T follicular helper cell (primary cell): ENCODE measurements around the gene WBP4.
"Not testable (repeated sequence)": the region's sequence is repeated elsewhere in the genome, so short reads cannot be mapped to it uniquely, and the experiment has no call there.

Source experiments
- DNase-seq: peaks from one replicate; pipeline ENCODE4 v3.0.0-alpha.2; 2020; ENCODE audit warnings: low read depth
- total RNA-seq, 2 experiments: gene quantifications; one replicate each; lab custom pipeline; 2026; lab: John Stamatoyannopoulos, UW

The WBP4 gene
- total RNA-seq = 18.4 to 35.1 reads per million in 2 experiments

- DNase-seq = peak; percentile 77
Observed at GRCh38 chr13:41061075-41061913, at the start of gene WBP4. WBP4 (plus strand) TSS chr13:41061509; CDS start chr13:41061674, 165 bp downstream.

GRCh38 chr13:41012536-41012935, 48.8 kb upstream of the WBP4 start:
- DNase-seq = no peak

GRCh38 chr13:41013835-41014234, 47.5 kb upstream of the WBP4 start:
- DNase-seq = no peak

GRCh38 chr13:41015920-41016319, 45.4 kb upstream of the WBP4 start:
- DNase-seq = no peak

GRCh38 chr13:41017159-41017558, 44.1 kb upstream of the WBP4 start:
- DNase-seq = peak; percentile 13

GRCh38 chr13:41017817-41018601, 43.3 kb upstream of the WBP4 start:
- no peak for DNase-seq

GRCh38 chr13:41018602-41018948, 42.7 kb upstream of the WBP4 start:
- DNase-seq = no peak

- peak; percentile 51 for DNase-seq
Observed at GRCh38 chr13:41019011-41019487, 42.3 kb upstream of the WBP4 start, which contains the start of gene ELF1. ELF1 (minus strand) TSS chr13:41019316; CDS start chr13:40982054, 37,262 bp downstream.

GRCh38 chr13:41019578-41020347, 41.5 kb upstream of the WBP4 start:
- DNase-seq = no peak

GRCh38 chr13:41025518-41025917, 35.8 kb upstream of the WBP4 start:
- no peak for DNase-seq

GRCh38 chr13:41026788-41027187, 34.5 kb upstream of the WBP4 start:
- no peak for DNase-seq

- no peak for DNase-seq
Observed at GRCh38 chr13:41028051-41028450, 33.3 kb upstream of the WBP4 start.

GRCh38 chr13:41029629-41030028, 31.7 kb upstream of the WBP4 start:
- DNase-seq = no peak

- no peak for DNase-seq
Observed at GRCh38 chr13:41032691-41033376, 28.5 kb upstream of the WBP4 start.

- DNase-seq = no peak
Observed at GRCh38 chr13:41034382-41034781, 26.9 kb upstream of the WBP4 start.

GRCh38 chr13:41034881-41035280, 26.4 kb upstream of the WBP4 start:
- DNase-seq = no peak

- not testable (repeated sequence) for DNase-seq
Observed at GRCh38 chr13:41036557-41036956, 24.8 kb upstream of the WBP4 start.

- no peak for DNase-seq
Observed at GRCh38 chr13:41039746-41040145, 21.6 kb upstream of the WBP4 start.

- DNase-seq = no peak
Observed at GRCh38 chr13:41040584-41041334, 20.6 kb upstream of the WBP4 start.

GRCh38 chr13:41042419-41042818, 18.9 kb upstream of the WBP4 start:
- not testable (repeated sequence) for DNase-seq

GRCh38 chr13:41048640-41049039, 12.7 kb upstream of the WBP4 start:
- DNase-seq = no peak
